ENCODE measurements around the gene RBM43.

The RBM43 gene

DNA sequence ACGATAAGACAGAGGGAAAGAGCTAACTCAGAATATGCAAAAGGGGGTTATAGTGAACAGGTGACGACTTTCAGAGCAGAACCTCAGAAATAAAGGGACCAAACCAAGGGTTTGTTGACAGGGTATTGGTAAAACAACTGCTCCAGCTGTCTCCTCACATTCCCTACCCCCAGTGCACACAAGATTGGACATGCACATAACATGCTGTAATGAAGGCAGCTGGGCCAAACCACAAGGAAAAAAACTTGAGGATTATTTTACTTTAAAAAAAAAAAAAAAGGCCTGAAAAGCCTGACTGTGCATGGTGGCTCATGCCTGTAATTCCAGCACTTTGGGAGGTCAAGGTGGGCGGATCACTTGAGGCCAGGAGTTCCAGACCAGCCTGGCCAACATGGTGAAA lies 3.5 kb downstream of the RBM43 start (continued):
- TF ChIP-seq, protein P1, sequence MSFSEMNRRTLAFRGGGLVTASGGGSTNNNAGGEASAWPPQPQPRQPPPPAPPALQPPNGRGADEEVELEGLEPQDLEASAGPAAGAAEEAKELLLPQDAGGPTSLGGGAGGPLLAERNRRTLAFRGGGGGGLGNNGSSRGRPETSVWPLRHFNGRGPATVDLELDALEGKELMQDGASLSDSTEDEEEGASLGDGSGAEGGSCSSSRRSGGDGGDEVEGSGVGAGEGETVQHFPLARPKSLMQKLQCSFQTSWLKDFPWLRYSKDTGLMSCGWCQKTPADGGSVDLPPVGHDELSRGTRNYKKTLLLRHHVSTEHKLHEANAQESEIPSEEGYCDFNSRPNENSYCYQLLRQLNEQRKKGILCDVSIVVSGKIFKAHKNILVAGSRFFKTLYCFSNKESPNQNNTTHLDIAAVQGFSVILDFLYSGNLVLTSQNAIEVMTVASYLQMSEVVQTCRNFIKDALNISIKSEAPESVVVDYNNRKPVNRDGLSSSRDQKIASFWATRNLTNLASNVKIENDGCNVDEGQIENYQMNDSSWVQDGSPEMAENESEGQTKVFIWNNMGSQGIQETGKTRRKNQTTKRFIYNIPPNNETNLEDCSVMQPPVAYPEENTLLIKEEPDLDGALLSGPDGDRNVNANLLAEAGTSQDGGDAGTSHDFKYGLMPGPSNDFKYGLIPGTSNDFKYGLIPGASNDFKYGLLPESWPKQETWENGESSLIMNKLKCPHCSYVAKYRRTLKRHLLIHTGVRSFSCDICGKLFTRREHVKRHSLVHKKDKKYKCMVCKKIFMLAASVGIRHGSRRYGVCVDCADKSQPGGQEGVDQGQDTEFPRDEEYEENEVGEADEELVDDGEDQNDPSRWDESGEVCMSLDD (tag by site-specific recombination; IDR thresholded peaks at IDR 0.05), result no peak
- TF ChIP-seq CTCF (tag by site-specific recombination; IDR thresholded peaks at IDR 0.05) (no peak), ZNF677 (tag by site-specific recombination; IDR thresholded peaks at IDR 0.05) (no peak), ZNF302 (tag by site-specific recombination; IDR thresholded peaks at IDR 0.05; ENCODE audit: low read depth) (no peak), ZBTB1 (tag by site-specific recombination; IDR thresholded peaks at IDR 0.05) (no peak), ZFHX2 (tag by site-specific recombination; conservative IDR thresholded peaks at IDR 0.05) (no peak)

- ChIA-PET CTCF (no interaction called here), POLR2A (no interaction called here)
- H3K36me3 ChIP-seq (ENCODE audit: control insufficient read depth in 2 of 2, insufficient read depth in 1 of 2, low read length in 2 of 2), result peaks cover 0 to 20% of the 10 kb centered on the region in 2 experiments; a peak in 1 of 3 replicates
- no peaks in the 10 kb centered on the region for H3K9me3 ChIP-seq (ENCODE audit: control insufficient read depth, insufficient read depth, low read depth, low read length)
- H3K27ac ChIP-seq (ENCODE audit: extremely low read depth, low read depth, low read length), result no peak overlapping the region
- no peaks in the 10 kb centered on the region for H3K4me1 ChIP-seq (ENCODE audit: control insufficient read depth, insufficient read depth, low read length)
- H3K4me3 ChIP-seq (ENCODE audit: low read depth, low read length), result no peak overlapping the region
- no peak for TF ChIP-seq ZNF311 (tag by site-specific recombination; IDR thresholded peaks at IDR 0.05; ENCODE audit: borderline replicate concordance)
- TF ChIP-seq GLIS1 (tag by site-specific recombination; IDR thresholded peaks at IDR 0.05), result no peak
- TF ChIP-seq, protein P2, sequence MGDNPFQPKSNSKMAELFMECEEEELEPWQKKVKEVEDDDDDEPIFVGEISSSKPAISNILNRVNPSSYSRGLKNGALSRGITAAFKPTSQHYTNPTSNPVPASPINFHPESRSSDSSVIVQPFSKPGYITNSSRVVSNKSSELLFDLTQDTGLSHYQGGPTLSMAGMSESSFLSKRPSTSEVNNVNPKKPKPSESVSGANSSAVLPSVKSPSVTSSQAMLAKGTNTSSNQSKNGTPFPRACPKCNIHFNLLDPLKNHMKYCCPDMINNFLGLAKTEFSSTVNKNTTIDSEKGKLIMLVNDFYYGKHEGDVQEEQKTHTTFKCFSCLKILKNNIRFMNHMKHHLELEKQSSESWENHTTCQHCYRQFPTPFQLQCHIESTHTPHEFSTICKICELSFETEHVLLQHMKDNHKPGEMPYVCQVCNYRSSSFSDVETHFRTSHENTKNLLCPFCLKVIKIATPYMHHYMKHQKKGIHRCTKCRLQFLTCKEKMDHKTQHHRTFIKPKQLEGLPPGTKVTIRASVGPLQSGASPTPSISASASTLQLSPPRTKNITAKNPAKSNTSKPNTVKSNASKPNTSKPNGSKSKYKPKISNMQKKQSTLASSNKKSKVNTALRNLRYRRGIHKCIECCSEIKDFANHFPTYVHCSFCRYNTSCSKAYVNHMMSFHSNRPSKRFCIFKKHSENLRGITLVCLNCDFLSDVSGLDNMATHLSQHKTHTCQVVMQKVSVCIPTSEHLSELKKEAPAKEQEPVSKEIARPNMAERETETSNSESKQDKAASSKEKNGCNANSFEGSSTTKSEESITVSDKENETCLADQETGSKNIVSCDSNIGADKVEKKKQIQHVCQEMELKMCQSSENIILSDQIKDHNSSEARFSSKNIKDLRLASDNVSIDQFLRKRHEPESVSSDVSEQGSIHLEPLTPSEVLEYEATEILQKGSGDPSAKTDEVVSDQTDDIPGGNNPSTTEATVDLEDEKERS (tag by site-specific recombination; IDR thresholded peaks at IDR 0.05), result no peak
- no peak for TF ChIP-seq EGR2 (tag by site-specific recombination; IDR thresholded peaks at IDR 0.05; ENCODE audit: low read depth)
- TF ChIP-seq, protein P3, sequence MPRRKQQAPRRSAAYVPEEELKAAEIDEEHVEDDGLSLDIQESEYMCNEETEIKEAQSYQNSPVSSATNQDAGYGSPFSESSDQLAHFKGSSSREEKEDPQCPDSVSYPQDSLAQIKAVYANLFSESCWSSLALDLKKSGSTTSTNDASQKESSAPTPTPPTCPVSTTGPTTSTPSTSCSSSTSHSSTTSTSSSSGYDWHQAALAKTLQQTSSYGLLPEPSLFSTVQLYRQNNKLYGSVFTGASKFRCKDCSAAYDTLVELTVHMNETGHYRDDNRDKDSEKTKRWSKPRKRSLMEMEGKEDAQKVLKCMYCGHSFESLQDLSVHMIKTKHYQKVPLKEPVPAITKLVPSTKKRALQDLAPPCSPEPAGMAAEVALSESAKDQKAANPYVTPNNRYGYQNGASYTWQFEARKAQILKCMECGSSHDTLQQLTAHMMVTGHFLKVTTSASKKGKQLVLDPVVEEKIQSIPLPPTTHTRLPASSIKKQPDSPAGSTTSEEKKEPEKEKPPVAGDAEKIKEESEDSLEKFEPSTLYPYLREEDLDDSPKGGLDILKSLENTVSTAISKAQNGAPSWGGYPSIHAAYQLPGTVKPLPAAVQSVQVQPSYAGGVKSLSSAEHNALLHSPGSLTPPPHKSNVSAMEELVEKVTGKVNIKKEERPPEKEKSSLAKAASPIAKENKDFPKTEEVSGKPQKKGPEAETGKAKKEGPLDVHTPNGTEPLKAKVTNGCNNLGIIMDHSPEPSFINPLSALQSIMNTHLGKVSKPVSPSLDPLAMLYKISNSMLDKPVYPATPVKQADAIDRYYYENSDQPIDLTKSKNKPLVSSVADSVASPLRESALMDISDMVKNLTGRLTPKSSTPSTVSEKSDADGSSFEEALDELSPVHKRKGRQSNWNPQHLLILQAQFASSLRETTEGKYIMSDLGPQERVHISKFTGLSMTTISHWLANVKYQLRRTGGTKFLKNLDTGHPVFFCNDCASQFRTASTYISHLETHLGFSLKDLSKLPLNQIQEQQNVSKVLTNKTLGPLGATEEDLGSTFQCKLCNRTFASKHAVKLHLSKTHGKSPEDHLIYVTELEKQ (tag by site-specific recombination; IDR thresholded peaks at IDR 0.05; ENCODE audit: borderline replicate concordance), result no peak
- no peak for TF ChIP-seq ZXDB (tag by site-specific recombination; IDR thresholded peaks at IDR 0.05)
- TF ChIP-seq FEZF1 (tag by site-specific recombination; IDR thresholded peaks at IDR 0.05), result no peak
- TF ChIP-seq ZNF174 (tag by site-specific recombination; IDR thresholded peaks at IDR 0.05), result no peak
- TF ChIP-seq ZNF423 (tag by site-specific recombination; IDR thresholded peaks at IDR 0.05), result no peak
Measured at GRCh38 chr2:151252646-151253045, 9.0 kb downstream of the RBM43 start.

Measured in HEK293 (cell line).